Measurements from ENCODE around the gene PNPO. TPM values are rescaled to one million over a fixed set of nuclear protein-coding genes. Genes with fewer than 3 reads are reported as not detected.

PNPO gene
- total and polyA plus RNA-seq, 2 of the 13 experiments (the other 11 are each of a cell fraction or from before 2014, with no cell fraction given), result 47.9 to 63.3 TPM

- TF ChIP-seq, protein P1, sequence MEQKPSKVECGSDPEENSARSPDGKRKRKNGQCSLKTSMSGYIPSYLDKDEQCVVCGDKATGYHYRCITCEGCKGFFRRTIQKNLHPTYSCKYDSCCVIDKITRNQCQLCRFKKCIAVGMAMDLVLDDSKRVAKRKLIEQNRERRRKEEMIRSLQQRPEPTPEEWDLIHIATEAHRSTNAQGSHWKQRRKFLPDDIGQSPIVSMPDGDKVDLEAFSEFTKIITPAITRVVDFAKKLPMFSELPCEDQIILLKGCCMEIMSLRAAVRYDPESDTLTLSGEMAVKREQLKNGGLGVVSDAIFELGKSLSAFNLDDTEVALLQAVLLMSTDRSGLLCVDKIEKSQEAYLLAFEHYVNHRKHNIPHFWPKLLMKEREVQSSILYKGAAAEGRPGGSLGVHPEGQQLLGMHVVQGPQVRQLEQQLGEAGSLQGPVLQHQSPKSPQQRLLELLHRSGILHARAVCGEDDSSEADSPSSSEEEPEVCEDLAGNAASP (CRISPR knock-in tag; IDR thresholded peaks at IDR 0.05; ENCODE audit: borderline replicate concordance), result peak; percentile 75; the same call in 1 of the 2 replicates
- 0 out of 2 replicates have a peak, but pooled peaks have one; percentile 60 for TF ChIP-seq JUN (CRISPR knock-in tag; IDR thresholded peaks at IDR 0.05)
- TF ChIP-seq THAP9 (CRISPR knock-in tag; IDR thresholded peaks at IDR 0.05; ENCODE audit: borderline replicate concordance), result no peak
- no peak for TF ChIP-seq TP53 (CRISPR knock-in tag; conservative IDR thresholded peaks at IDR 0.05)
- TF ChIP-seq, protein P2, sequence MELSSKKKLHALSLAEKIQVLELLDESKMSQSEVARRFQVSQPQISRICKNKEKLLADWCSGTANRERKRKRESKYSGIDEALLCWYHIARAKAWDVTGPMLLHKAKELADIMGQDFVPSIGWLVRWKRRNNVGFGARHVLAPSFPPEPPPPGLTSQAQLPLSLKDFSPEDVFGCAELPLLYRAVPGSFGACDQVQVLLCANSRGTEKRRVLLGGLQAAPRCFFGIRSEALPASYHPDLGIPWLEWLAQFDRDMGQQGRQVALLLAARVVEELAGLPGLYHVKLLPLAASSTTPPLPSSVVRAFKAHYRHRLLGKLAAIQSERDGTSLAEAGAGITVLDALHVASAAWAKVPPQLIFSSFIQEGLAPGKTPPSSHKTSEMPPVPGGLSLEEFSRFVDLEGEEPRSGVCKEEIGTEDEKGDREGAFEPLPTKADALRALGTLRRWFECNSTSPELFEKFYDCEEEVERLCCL (CRISPR knock-in tag; IDR thresholded peaks at IDR 0.05; ENCODE audit: borderline replicate concordance), result no peak; the same call in 1 of the 2 replicates
- no peak; the same call in 1 of the 2 replicates for TF ChIP-seq RERE (CRISPR knock-in tag; IDR thresholded peaks at IDR 0.05; ENCODE audit: low read depth)
- no peak for TF ChIP-seq ZNF777 (CRISPR knock-in tag; IDR thresholded peaks at IDR 0.05)
- TF ChIP-seq DR1 (CRISPR knock-in tag; IDR thresholded peaks at IDR 0.05), result no peak
- no peak for TF ChIP-seq ZNF468 (CRISPR knock-in tag; IDR thresholded peaks at IDR 0.05)
- TF ChIP-seq POGK (CRISPR knock-in tag; conservative IDR thresholded peaks at IDR 0.05), result no peak
- TF ChIP-seq SALL1 (CRISPR knock-in tag; IDR thresholded peaks at IDR 0.05), result peak; percentile 73
- TF ChIP-seq, protein P3, sequence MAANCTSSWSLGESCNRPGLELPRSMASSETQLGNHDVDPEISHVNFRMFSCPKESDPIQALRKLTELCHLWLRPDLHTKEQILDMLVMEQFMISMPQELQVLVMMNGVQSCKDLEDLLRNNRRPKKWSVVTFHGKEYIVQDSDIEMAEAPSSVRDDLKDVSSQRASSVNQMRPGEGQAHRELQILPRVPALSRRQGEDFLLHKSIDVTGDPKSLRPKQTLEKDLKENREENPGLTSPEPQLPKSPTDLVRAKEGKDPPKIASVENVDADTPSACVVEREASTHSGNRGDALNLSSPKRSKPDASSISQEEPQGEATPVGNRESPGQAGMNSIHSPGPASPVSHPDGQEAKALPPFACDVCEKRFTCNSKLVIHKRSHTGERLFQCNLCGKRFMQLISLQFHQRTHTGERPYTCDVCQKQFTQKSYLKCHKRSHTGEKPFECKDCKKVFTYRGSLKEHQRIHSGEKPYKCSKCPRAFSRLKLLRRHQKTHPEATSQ (CRISPR knock-in tag; IDR thresholded peaks at IDR 0.05; ENCODE audit: borderline replicate concordance), result no peak
- TF ChIP-seq ARNT2 (CRISPR knock-in tag; IDR thresholded peaks at IDR 0.05; ENCODE audit: low read depth), result no peak; the same call in 1 of the 2 replicates
Measured at GRCh38 chr17:47948706-47949196, 7.4 kb downstream of the PNPO start (continued).
